Hepatocyte (in vitro differentiated cells): Measurements from ENCODE around the gene PDSS2.

Source experiments
- EZH2 ChIP-seq: fragments of 200-600 bp; sonication (generic); IDR thresholded peaks from 2 replicates; pipeline ENCODE4 v1.6.1; 2016; ENCODE audit warnings: antibody characterized with exemption, mild to moderate bottlenecking, borderline replicate concordance
- TF ChIP-seq, protein P1 (sequence below): fragments of 200-600 bp; sonication (generic); IDR thresholded peaks from 2 replicates; pipeline ENCODE4 v1.5.1; 2016; ENCODE audit warnings: antibody characterized with exemption, mild to moderate bottlenecking; ENCODE audit not compliant: poor library complexity

DNA sequence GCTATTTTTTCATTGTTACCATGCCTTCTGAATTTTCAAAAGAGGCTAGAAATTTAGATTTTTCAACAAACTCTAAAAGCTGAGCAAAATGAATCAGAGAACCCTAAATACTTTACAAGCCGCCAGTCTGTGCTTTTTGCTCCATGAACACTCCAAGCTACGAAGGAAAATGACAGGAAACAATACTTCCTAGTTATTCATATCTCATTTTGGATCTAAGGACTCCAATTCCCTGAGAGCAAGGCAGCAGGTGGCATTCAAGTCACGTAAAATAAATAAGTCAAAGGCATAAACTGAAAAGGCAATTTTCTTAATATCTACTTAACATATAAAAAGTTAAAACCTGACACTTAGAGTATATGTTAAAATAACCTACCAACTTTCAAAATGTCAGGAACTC is 50.6 kb downstream of the PDSS2 start:
- TF ChIP-seq, protein P1, sequence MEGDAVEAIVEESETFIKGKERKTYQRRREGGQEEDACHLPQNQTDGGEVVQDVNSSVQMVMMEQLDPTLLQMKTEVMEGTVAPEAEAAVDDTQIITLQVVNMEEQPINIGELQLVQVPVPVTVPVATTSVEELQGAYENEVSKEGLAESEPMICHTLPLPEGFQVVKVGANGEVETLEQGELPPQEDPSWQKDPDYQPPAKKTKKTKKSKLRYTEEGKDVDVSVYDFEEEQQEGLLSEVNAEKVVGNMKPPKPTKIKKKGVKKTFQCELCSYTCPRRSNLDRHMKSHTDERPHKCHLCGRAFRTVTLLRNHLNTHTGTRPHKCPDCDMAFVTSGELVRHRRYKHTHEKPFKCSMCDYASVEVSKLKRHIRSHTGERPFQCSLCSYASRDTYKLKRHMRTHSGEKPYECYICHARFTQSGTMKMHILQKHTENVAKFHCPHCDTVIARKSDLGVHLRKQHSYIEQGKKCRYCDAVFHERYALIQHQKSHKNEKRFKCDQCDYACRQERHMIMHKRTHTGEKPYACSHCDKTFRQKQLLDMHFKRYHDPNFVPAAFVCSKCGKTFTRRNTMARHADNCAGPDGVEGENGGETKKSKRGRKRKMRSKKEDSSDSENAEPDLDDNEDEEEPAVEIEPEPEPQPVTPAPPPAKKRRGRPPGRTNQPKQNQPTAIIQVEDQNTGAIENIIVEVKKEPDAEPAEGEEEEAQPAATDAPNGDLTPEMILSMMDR, result no peak
- no peak for TF ChIP-seq EZH2
